ENCODE results near the gene PTGIR. TPM values are rescaled to one million over a fixed set of nuclear protein-coding genes. Genes with fewer than 3 reads are reported as not detected.
"Not testable (repeated sequence)": the region's sequence is repeated elsewhere in the genome, so short reads cannot be mapped to it uniquely, and the experiment has no call there.

The PTGIR gene
- polyA plus RNA-seq, 3 donors: 1.6 to 1.8 (median 1.7) TPM

- peak; percentile 74 to 76 (median 75) for DNase-seq (ENCODE audit: low read depth in 3 of 3, low spot score in 2 of 3)
These were observed 14.7 kb upstream of the PTGIR start for GRCh38 chr19:46639358-46640182.

- no peak for DNase-seq (ENCODE audit: low read depth in 3 of 3, low spot score in 2 of 3)
These were observed 12.3 kb upstream of the PTGIR start for GRCh38 chr19:46637224-46637623.

GRCh38 chr19:46635920-46636761 is 11.3 kb upstream of the PTGIR start, which contains the start of gene GNG8:
GNG8 (minus strand) TSS chr19:46636202; CDS start chr19:46634682, 1,520 bp downstream.
- no peak for DNase-seq (ENCODE audit: low read depth in 3 of 3, low spot score in 2 of 3)

- no peak for DNase-seq (ENCODE audit: low read depth in 3 of 3, low spot score in 2 of 3)
These were observed 9.8 kb upstream of the PTGIR start for GRCh38 chr19:46634656-46635218.

- DNase-seq (ENCODE audit: low read depth in 3 of 3, low spot score in 2 of 3): no peak
These were observed 9.3 kb upstream of the PTGIR start for GRCh38 chr19:46634045-46634655.

- no peak for DNase-seq (ENCODE audit: low read depth in 3 of 3, low spot score in 2 of 3)
These were observed 8.2 kb upstream of the PTGIR start for GRCh38 chr19:46633130-46633529.

- no peak for DNase-seq (ENCODE audit: low read depth in 3 of 3, low spot score in 2 of 3)
These were observed 6.6 kb upstream of the PTGIR start for GRCh38 chr19:46631481-46631880.

GRCh38 chr19:46630586-46631205 is 5.8 kb upstream of the PTGIR start:
- no peak for DNase-seq (ENCODE audit: low read depth in 3 of 3, low spot score in 2 of 3)

- no peak for DNase-seq (ENCODE audit: low read depth in 3 of 3, low spot score in 2 of 3)
These were observed 4.7 kb upstream of the PTGIR start for GRCh38 chr19:46629546-46630025.

- DNase-seq (ENCODE audit: low read depth in 3 of 3, low spot score in 2 of 3): not testable (repeated sequence)
These were observed 4.1 kb upstream of the PTGIR start for GRCh38 chr19:46628970-46629369.

GRCh38 chr19:46626446-46626845 is 1.6 kb upstream of the PTGIR start:
- no peak for DNase-seq (ENCODE audit: low read depth in 3 of 3, low spot score in 2 of 3)

GRCh38 chr19:46625731-46626130 is 842 bp upstream of the PTGIR start:
- no peak for DNase-seq (ENCODE audit: low read depth in 3 of 3, low spot score in 2 of 3)

- DNase-seq (ENCODE audit: low read depth in 3 of 3, low spot score in 2 of 3): no peak
These were observed 880 bp downstream of the PTGIR start for GRCh38 chr19:46623915-46624502.

- DNase-seq (ENCODE audit: low read depth in 3 of 3, low spot score in 2 of 3): no peak
These were observed 2.8 kb downstream of the PTGIR start for GRCh38 chr19:46622118-46622446.

GRCh38 chr19:46621191-46622117 is 3.4 kb downstream of the PTGIR start:
- DNase-seq (ENCODE audit: low read depth in 3 of 3, low spot score in 2 of 3): no peak

- no peak for DNase-seq (ENCODE audit: low read depth in 3 of 3, low spot score in 2 of 3)
These were observed 4.2 kb downstream of the PTGIR start for GRCh38 chr19:46620716-46621115.

- DNase-seq (ENCODE audit: low read depth in 3 of 3, low spot score in 2 of 3): no peak
These were observed 4.6 kb downstream of the PTGIR start for GRCh38 chr19:46620267-46620666.

- DNase-seq (ENCODE audit: low read depth in 3 of 3, low spot score in 2 of 3): no peak
These were observed 6.1 kb downstream of the PTGIR start for GRCh38 chr19:46618670-46619231.

GRCh38 chr19:46617601-46618000 is 7.3 kb downstream of the PTGIR start:
- DNase-seq (ENCODE audit: low read depth in 3 of 3, low spot score in 2 of 3): no peak
